OCI-LY7 (cell line): ENCODE data around the gene ABCA5. TPM values are rescaled to one million over a fixed set of nuclear protein-coding genes. Genes with fewer than 3 reads are reported as not detected.

Experiments
- BruUV-seq: library from RNA; stranded (reverse); fragments of 400-500 nt; replicated peaks from 2 replicates; lab custom pipeline; 2021; lab: Mats Ljungman, UMichigan
- CTCF ChIA-PET: fragments of 300-600 bp; sonication (Branson Sonifier 250); formaldehyde crosslinking; loops from one replicate; lab custom pipeline; 2022; ENCODE audit warnings: antibody characterized with exemption; ENCODE audit not compliant: unreplicated experiment; lab: Charles Lee
- POLR2A ChIA-PET: fragments of 300-600 bp; sonication (Branson Sonifier 250); formaldehyde crosslinking; loops from one replicate; lab custom pipeline; 2022; ENCODE audit warnings: antibody characterized with exemption; lab: Charles Lee
- DNase-seq: peaks from one replicate; pipeline ENCODE4 v3.0.0-alpha.2; 2015; ENCODE audit warnings: low spot score
- H2AFZ ChIP-seq: fragments of 200-600 bp; sonication (generic), shearing (Covaris generic); 2 replicates; pipeline ENCODE4 v1.6.1; 2014; ENCODE audit warnings: mild to moderate bottlenecking, antibody characterized with exemption, low read length, moderate library complexity
- H3K27ac ChIP-seq: fragments of 200-600 bp; sonication (generic); 2 replicates; pipeline ENCODE4 v1.5.1; 2014; ENCODE audit warnings: mixed run types, low read depth, mild to moderate bottlenecking, moderate library complexity, low read length, inconsistent platforms; ENCODE audit not compliant: poor library complexity, severe bottlenecking
- H3K36me3 ChIP-seq: fragments of 200-600 bp; sonication (generic); 2 replicates; pipeline ENCODE4 v1.6.1; 2014; ENCODE audit warnings: mild to moderate bottlenecking, antibody characterized with exemption, low read length, moderate library complexity, mixed read lengths; ENCODE audit not compliant: insufficient read depth
- H3K4me1 ChIP-seq: fragments of 200-600 bp; sonication (generic); 2 replicates; pipeline ENCODE4 v1.5.1; 2014; ENCODE audit warnings: mild to moderate bottlenecking, low read length; ENCODE audit not compliant: insufficient read depth, poor library complexity, severe bottlenecking
- H3K4me2 ChIP-seq: fragments of 200-600 bp; sonication (generic); 2 replicates; pipeline ENCODE4 v1.6.1; 2014; ENCODE audit warnings: mild to moderate bottlenecking, low read length
- H3K4me3 ChIP-seq: fragments of 200-600 bp; sonication (generic); 2 replicates; pipeline ENCODE4 v1.5.1; 2014; ENCODE audit warnings: mild to moderate bottlenecking, low read depth, low read length; ENCODE audit not compliant: poor library complexity, severe bottlenecking
- H3K79me2 ChIP-seq: fragments of 200-600 bp; sonication (generic); 2 replicates; pipeline ENCODE4 v1.6.1; 2016; ENCODE audit warnings: low read depth, mild to moderate bottlenecking, low read length, moderate library complexity, mixed read lengths; ENCODE audit not compliant: insufficient read depth
- H3K9me2 ChIP-seq: fragments of 200-600 bp; sonication (generic); 2 replicates; pipeline ENCODE4 v1.6.1; 2016; ENCODE audit warnings: mild to moderate bottlenecking, low read length, mixed read lengths; ENCODE audit not compliant: insufficient read depth
- H3K9me3 ChIP-seq: fragments of 200-600 bp; sonication (generic); 2 replicates; pipeline ENCODE4 v1.6.1; 2014; ENCODE audit warnings: mild to moderate bottlenecking, mixed run types, low read length, mixed read lengths
- H4K20me1 ChIP-seq: fragments of 200-600 bp; sonication (generic); 2 replicates; pipeline ENCODE4 v1.6.1; 2014; ENCODE audit warnings: mild to moderate bottlenecking, antibody characterized with exemption, low read length, moderate library complexity, mixed read lengths; ENCODE audit not compliant: insufficient read depth
- CTCF ChIP-seq: fragments of 200-600 bp; sonication (generic); conservative IDR thresholded peaks from 2 replicates; pipeline ENCODE4 v1.5.1; 2014; ENCODE audit warnings: mild to moderate bottlenecking, antibody characterized with exemption, low read length, moderate library complexity, mixed read lengths
- EZH2phosphoT487 ChIP-seq: fragments of 200-600 bp; sonication (generic); IDR thresholded peaks from 2 replicates; pipeline ENCODE4 v1.6.1; 2018; ENCODE audit warnings: low read depth, borderline replicate concordance, mild to moderate bottlenecking, mixed run types, antibody characterized with exemption, low read length, moderate library complexity, mixed read lengths
- intact Hi-C: fragments of 100-400 bp; cut with micrococcal nuclease; formaldehyde crosslinking; loops from one replicate; pipeline ENCODE4 v1.10.0; 2022; ENCODE audit not compliant: unreplicated experiment
- total RNA-seq, 2 experiments: library from RNA; depleted of rRNA in 1 of 2; stranded (reverse); fragments of >200 nt in 1 of 2; shearing (Covaris generic) in 1 of 2; gene quantifications; 2 replicates each; pipeline ENCODE4 v1.2.3, GENCODE V29; 2014 to 2022

Gene ABCA5
- total RNA-seq, 2 experiments from 2014 or later, result 14.7 to 25.3 TPM

GRCh38 chr17:69320908-69321238, 6.1 kb downstream of the ABCA5 start:
- H2AFZ ChIP-seq, result no peak overlapping the region
- TF ChIP-seq CTCF (no peak), EZH2phosphoT487 (no peak)
- H3K4me3 ChIP-seq, result no peak overlapping the region
- peaks cover 2% of the 10 kb centered on the region for H3K4me1 ChIP-seq
- H3K9me2 ChIP-seq, result no peaks in the 10 kb centered on the region
- DNase-seq, result no peak
- no peak overlapping the region for H3K4me2 ChIP-seq
- H3K27ac ChIP-seq, result no peak overlapping the region
- no peaks in the 10 kb centered on the region for H3K36me3 ChIP-seq
- ChIA-PET POLR2A (interaction anchor here (4.1 kb wide), 1 partner anchor 10 kb away, joined by 20 read pairs; no protein-coding TSS in a partner anchor), CTCF (no interaction called here)
- H3K79me2 ChIP-seq, result no peaks in the 10 kb centered on the region
- H4K20me1 ChIP-seq, result no peaks in the 10 kb centered on the region
- no peaks in the 10 kb centered on the region for H3K9me3 ChIP-seq
- BruUV-seq, result no TSS peak
- intact Hi-C loops, result loop anchor here (10.0 kb wide), 1 partner anchor 844 kb away; the partner anchor contains the start of gene KCNJ2

- TF ChIP-seq EZH2phosphoT487 (no peak), CTCF (no peak)
- Histone ChIP-seq H3K9me3 (no peaks in the 10 kb centered on the region), H3K9me2 (no peaks in the 10 kb centered on the region), H3K4me3 (no peak overlapping the region), H3K36me3 (no peaks in the 10 kb centered on the region), H3K79me2 (no peaks in the 10 kb centered on the region), H4K20me1 (no peaks in the 10 kb centered on the region), H3K27ac (no peak overlapping the region), H2AFZ (no peak overlapping the region), H3K4me2 (no peak overlapping the region), H3K4me1 (no peaks in the 10 kb centered on the region)
- ChIA-PET CTCF (no interaction called here), POLR2A (interaction anchor here (0.7 to 4.1 kb wide), 6 partner anchors 9 to 743 kb away, joined by 3 to 20 read pairs (median 3); no protein-coding TSS in a partner anchor)
- no peak for DNase-seq
- intact Hi-C loops, result loop anchor here (10.0 kb wide), 1 partner anchor 844 kb away; the partner anchor contains the start of gene KCNJ2
- no TSS peak for BruUV-seq
Observed at GRCh38 chr17:69320210-69320907, 6.6 kb downstream of the ABCA5 start.

- no peak overlapping the region for H2AFZ ChIP-seq
- no peaks in the 10 kb centered on the region for H3K79me2 ChIP-seq
- H3K4me2 ChIP-seq, result no peak overlapping the region
- no peaks in the 10 kb centered on the region for H4K20me1 ChIP-seq
- ChIA-PET CTCF (no interaction called here), POLR2A (no interaction called here)
- DNase-seq, result no peak
- no peak overlapping the region for H3K4me3 ChIP-seq
- H3K27ac ChIP-seq, result no peak overlapping the region
- TF ChIP-seq EZH2phosphoT487, result no peak
- TF ChIP-seq CTCF, result no peak
- H3K9me3 ChIP-seq, result no peaks in the 10 kb centered on the region
- no peaks in the 10 kb centered on the region for H3K36me3 ChIP-seq
- no peaks in the 10 kb centered on the region for H3K4me1 ChIP-seq
- intact Hi-C loops, result no loop called here
- no peaks in the 10 kb centered on the region for H3K9me2 ChIP-seq
- no TSS peak for BruUV-seq
Observed at GRCh38 chr17:69317625-69318024, 9.3 kb downstream of the ABCA5 start.
